Measurements from ENCODE around the gene SPO11. TPM values are rescaled to one million over a fixed set of nuclear protein-coding genes. Genes with fewer than 3 reads are reported as not detected.

The SPO11 gene
- total and polyA plus RNA-seq, 2 of the 13 experiments (the other 11 are each of a cell fraction or from before 2014, with no cell fraction given): not detected

DNA sequence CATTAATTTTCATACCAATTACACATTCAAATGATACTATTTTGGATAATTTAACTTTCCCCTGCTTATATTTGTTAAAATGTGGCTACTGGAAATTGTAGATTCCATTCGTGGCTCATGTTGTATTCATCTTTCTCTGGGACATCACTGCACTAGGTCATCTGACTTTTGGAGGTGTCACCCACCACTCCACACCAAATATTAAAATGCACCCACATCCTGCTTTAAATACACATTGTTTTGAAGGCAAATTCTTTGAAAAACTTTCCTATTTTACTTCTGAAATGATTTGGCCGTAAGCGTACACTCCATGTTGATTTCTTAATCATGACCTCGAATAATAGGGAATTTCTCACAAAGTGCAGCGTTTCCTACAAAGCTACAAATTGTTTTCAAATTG is 52.9 kb downstream of the SPO11 start (continued):
- no peak for TF ChIP-seq ZMYM2 (CRISPR knock-in tag; IDR thresholded peaks at IDR 0.05)
- TF ChIP-seq ZNF724P (CRISPR knock-in tag; IDR thresholded peaks at IDR 0.05; ENCODE audit: borderline replicate concordance): no peak
- no peak for TF ChIP-seq JUND (CRISPR knock-in tag; IDR thresholded peaks at IDR 0.05)
- TF ChIP-seq, protein P1, sequence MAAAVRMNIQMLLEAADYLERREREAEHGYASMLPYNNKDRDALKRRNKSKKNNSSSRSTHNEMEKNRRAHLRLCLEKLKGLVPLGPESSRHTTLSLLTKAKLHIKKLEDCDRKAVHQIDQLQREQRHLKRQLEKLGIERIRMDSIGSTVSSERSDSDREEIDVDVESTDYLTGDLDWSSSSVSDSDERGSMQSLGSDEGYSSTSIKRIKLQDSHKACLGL (CRISPR knock-in tag; IDR thresholded peaks at IDR 0.05): no peak
- no peak for TF ChIP-seq ZNF776 (CRISPR knock-in tag; IDR thresholded peaks at IDR 0.05)
- no peak for TF ChIP-seq ZNF180 (CRISPR knock-in tag; IDR thresholded peaks at IDR 0.05; ENCODE audit: borderline replicate concordance, low read depth)

GRCh38 chr20:57383447-57384347 is 54.1 kb downstream of the SPO11 start:
- TF ChIP-seq EHMT2 (IDR thresholded peaks at IDR 0.05; ENCODE audit: borderline replicate concordance, low read depth, low read length): no peak
- TF ChIP-seq PLRG1 (conservative IDR thresholded peaks at IDR 0.05): no peak
- no peak for TF ChIP-seq NFRKB (IDR thresholded peaks at IDR 0.05)
- 0 out of 2 replicates have a peak, but pooled peaks cover 4% of the 10 kb centered on the region for H4K20me1 ChIP-seq (ENCODE audit: insufficient read depth, low read length)
- 0 out of 2 replicates have a peak, but pooled peaks cover 2% of the 10 kb centered on the region for H3K4me1 ChIP-seq (ENCODE audit: insufficient read depth, low read length)
- in situ Hi-C loops (cut with HindIII; ENCODE audit: extremely low pct_ligation_motif_present, low pct_unique_long_range_greater_than_20kb): loop anchor here (5.0 to 25.0 kb wide), 3 partner anchors 114 to 829 kb away; no protein-coding TSS in a partner anchor
- no peak for FAIRE-seq
- 0 out of 2 replicates have a peak overlapping the region, but pooled peaks have one; percentile 14 for H3K9ac ChIP-seq (ENCODE audit: insufficient read depth, low read depth, low read length)
- BruUV-seq (replicated peaks): no TSS peak
- POLR2A ChIA-PET: no interaction called here
- no peak overlapping the region for H3K27ac ChIP-seq (ENCODE audit: extremely low read length, insufficient read depth, low read length)
- DNase-seq (ENCODE audit: low spot score): no peak
- H3K4me3 ChIP-seq (replicated peaks in 1 of 3; ENCODE audit: insufficient read depth in 1 of 3, low read depth in 2 of 3, low read length in 3 of 3): no peak overlapping the region
- WGBS (ENCODE audit: low lambda C conversion rate): 96% methylated on average over 20 of the region's 20 CpGs
- H3K4me2 ChIP-seq (ENCODE audit: low read depth, low read length): no peak overlapping the region
- ATAC-seq: no peak
- CTCF ChIA-PET (ENCODE audit: low intra/inter-chr PET ratio, low total read pairs): interaction anchor here (2.2 to 5.2 kb wide), 2 partner anchors 52 to 110 kb away, joined by 5 to 127 read pairs; no protein-coding TSS in a partner anchor
- no peaks in the 10 kb centered on the region for H3K79me2 ChIP-seq (ENCODE audit: insufficient read depth, low read length)
- H3K36me3 ChIP-seq (replicated peaks in 1 of 2; ENCODE audit: control insufficient read depth in 1 of 2, insufficient read depth in 2 of 2, low read length in 2 of 2): peaks cover 8 to 11% of the 10 kb centered on the region in 2 experiments; a peak in 4 of 5 replicates
- no peak overlapping the region for H2AFZ ChIP-seq (ENCODE audit: low read length)
- H3K9me3 ChIP-seq (ENCODE audit: low read length): no peaks in the 10 kb centered on the region
- intact Hi-C loops (cut with micrococcal nuclease; ENCODE audit: unreplicated experiment): no loop called here
- no peaks in the 10 kb centered on the region for H3K27me3 ChIP-seq (ENCODE audit: control insufficient read depth in 1 of 2, insufficient read depth in 2 of 2, low read length in 2 of 2)
